ENCODE measurements around the gene PPP3CA. TPM values are rescaled to one million over a fixed set of nuclear protein-coding genes. Genes with fewer than 3 reads are reported as not detected.

PPP3CA gene
- total RNA-seq, 1 experiment from 2014 or later: 31.0 TPM

DNA sequence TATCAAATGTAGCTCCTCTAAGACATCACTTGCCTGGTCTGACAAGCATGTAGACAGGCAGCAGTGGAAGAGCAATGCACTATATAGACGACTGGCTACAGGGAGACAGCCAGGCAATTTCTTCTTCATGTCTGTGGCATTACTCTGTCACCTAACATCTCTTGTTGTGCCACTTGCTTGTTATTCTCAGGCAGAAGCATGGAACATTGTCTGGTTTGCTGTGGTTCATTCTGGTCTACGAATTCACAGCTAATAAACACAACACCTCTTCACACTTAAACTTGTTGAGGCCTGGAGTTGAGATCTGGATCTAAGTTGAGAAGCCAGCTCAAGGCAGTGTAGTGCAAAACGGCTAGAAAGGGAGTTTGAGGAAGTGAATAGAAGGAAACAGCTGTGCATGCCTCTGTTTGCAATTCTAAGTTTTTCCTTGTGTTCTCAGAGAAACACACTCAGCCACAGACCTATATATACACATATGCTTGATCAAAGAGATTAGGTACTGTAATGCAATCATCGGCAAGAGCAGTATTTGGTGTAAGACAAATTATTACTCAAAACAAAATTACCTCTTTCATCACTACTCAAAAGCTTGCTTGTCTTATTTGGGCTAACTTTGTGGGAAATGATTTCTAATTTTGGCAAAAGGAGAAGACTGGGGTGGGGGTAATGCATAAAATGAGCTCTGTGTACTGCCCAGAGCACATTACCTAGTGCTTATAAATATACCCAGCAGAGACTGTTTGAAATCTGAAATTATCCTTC is 243.8 kb downstream of the PPP3CA start:
- ChIA-PET CTCF (no interaction called here), POLR2A (interaction anchor here (0.7 to 0.9 kb wide), 2 partner anchors 26 to 243 kb away, joined by 3 to 5 read pairs; no protein-coding TSS in a partner anchor)
- no peak for TF ChIP-seq SIN3A (IDR thresholded peaks at IDR 0.05; ENCODE audit: borderline replicate concordance, insufficient read depth, low read depth, low read length)
- TF ChIP-seq, protein P1, sequence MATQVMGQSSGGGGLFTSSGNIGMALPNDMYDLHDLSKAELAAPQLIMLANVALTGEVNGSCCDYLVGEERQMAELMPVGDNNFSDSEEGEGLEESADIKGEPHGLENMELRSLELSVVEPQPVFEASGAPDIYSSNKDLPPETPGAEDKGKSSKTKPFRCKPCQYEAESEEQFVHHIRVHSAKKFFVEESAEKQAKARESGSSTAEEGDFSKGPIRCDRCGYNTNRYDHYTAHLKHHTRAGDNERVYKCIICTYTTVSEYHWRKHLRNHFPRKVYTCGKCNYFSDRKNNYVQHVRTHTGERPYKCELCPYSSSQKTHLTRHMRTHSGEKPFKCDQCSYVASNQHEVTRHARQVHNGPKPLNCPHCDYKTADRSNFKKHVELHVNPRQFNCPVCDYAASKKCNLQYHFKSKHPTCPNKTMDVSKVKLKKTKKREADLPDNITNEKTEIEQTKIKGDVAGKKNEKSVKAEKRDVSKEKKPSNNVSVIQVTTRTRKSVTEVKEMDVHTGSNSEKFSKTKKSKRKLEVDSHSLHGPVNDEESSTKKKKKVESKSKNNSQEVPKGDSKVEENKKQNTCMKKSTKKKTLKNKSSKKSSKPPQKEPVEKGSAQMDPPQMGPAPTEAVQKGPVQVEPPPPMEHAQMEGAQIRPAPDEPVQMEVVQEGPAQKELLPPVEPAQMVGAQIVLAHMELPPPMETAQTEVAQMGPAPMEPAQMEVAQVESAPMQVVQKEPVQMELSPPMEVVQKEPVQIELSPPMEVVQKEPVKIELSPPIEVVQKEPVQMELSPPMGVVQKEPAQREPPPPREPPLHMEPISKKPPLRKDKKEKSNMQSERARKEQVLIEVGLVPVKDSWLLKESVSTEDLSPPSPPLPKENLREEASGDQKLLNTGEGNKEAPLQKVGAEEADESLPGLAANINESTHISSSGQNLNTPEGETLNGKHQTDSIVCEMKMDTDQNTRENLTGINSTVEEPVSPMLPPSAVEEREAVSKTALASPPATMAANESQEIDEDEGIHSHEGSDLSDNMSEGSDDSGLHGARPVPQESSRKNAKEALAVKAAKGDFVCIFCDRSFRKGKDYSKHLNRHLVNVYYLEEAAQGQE (IDR thresholded peaks at IDR 0.05; ENCODE audit: insufficient read depth in 1 of 2, low read depth in 2 of 2, low read length in 1 of 2): no peak
- TF ChIP-seq, protein P2, sequence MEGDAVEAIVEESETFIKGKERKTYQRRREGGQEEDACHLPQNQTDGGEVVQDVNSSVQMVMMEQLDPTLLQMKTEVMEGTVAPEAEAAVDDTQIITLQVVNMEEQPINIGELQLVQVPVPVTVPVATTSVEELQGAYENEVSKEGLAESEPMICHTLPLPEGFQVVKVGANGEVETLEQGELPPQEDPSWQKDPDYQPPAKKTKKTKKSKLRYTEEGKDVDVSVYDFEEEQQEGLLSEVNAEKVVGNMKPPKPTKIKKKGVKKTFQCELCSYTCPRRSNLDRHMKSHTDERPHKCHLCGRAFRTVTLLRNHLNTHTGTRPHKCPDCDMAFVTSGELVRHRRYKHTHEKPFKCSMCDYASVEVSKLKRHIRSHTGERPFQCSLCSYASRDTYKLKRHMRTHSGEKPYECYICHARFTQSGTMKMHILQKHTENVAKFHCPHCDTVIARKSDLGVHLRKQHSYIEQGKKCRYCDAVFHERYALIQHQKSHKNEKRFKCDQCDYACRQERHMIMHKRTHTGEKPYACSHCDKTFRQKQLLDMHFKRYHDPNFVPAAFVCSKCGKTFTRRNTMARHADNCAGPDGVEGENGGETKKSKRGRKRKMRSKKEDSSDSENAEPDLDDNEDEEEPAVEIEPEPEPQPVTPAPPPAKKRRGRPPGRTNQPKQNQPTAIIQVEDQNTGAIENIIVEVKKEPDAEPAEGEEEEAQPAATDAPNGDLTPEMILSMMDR (IDR thresholded peaks at IDR 0.05): no peak
- in situ Hi-C loops (cut with HindIII; ENCODE audit: low pct_unique_long_range_greater_than_20kb, low sequenced_read_pairs) (no loop called here), intact Hi-C loops (cut with micrococcal nuclease; ENCODE audit: unreplicated experiment) (no loop called here)
- ATAC-seq (no peak), DNase-seq (ENCODE audit: low read depth, low spot score) (no peak)
- H3K27me3 ChIP-seq (ENCODE audit: control insufficient read depth, insufficient read depth, low read length): no peaks in the 10 kb centered on the region
- no peak overlapping the region for H3K4me3 ChIP-seq (ENCODE audit: low read depth in 2 of 2, low read length in 2 of 2)
- H3K27ac ChIP-seq (ENCODE audit: low read length): no peak overlapping the region
- H3K4me1 ChIP-seq (ENCODE audit: control insufficient read depth, insufficient read depth, low read length): no peaks in the 10 kb centered on the region
- BruUV-seq (replicated peaks): no TSS peak
- no peaks in the 10 kb centered on the region for H3K36me3 ChIP-seq (ENCODE audit: control insufficient read depth, insufficient read depth, low read length)
- no peaks in the 10 kb centered on the region for H3K9me3 ChIP-seq (ENCODE audit: control insufficient read depth, insufficient read depth, low read depth, low read length)

DNA sequence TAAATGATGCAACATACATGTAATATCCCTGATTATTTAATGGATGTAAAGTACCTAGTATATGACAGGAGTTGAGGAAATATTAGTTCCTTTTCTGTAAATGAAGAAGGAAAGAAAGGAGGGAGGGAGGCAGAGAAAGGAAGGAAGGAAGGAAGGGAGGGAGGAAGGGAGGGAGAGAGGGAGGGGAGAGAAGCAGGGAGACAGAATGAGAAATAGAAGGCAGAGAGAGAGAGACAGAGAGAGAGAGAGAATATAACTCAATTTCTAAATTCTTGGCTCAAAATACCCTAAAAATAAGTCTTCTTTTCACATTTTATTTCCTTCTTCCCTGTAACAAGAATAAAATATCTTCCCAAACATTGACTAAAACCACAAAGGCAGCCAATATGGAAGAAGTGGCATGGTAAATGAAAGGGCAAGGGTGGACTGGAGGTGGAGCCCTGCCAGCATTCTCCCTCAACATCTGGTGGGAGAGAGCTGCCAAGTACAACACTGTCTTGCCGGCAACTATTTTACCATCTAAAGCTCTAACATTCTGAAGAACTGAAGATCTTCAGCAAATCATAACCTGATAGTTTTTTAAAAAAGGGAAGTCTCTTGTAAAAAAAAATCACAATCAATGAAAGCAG is 245.1 kb downstream of the PPP3CA start:
- POLR2A ChIA-PET: no interaction called here
- ATAC-seq (no peak), DNase-seq (ENCODE audit: low read depth, low spot score) (no peak)
- Histone ChIP-seq H3K36me3 (ENCODE audit: control insufficient read depth, insufficient read depth, low read length) (no peaks in the 10 kb centered on the region), H3K4me1 (ENCODE audit: control insufficient read depth, insufficient read depth, low read length) (no peaks in the 10 kb centered on the region), H3K9me3 (ENCODE audit: control insufficient read depth, insufficient read depth, low read depth, low read length) (no peaks in the 10 kb centered on the region), H3K27ac (ENCODE audit: low read length) (no peak overlapping the region), H3K4me3 (ENCODE audit: low read depth in 2 of 2, low read length in 2 of 2) (no peak overlapping the region), H3K27me3 (ENCODE audit: control insufficient read depth, insufficient read depth, low read length) (no peaks in the 10 kb centered on the region)
- intact Hi-C loops (cut with micrococcal nuclease; ENCODE audit: unreplicated experiment): no loop called here
- CTCF ChIA-PET: no interaction called here
- BruUV-seq (replicated peaks): no TSS peak
- in situ Hi-C loops (cut with HindIII; ENCODE audit: low pct_unique_long_range_greater_than_20kb, low sequenced_read_pairs): no loop called here
- TF ChIP-seq, protein P1 (IDR thresholded peaks at IDR 0.05; ENCODE audit: insufficient read depth in 1 of 2, low read depth in 2 of 2, low read length in 1 of 2): no peak
- TF ChIP-seq TCF7L2 (IDR thresholded peaks at IDR 0.05; ENCODE audit: low read depth, low read length): no peak
- TF ChIP-seq POLR2AphosphoS5 (IDR thresholded peaks at IDR 0.05; ENCODE audit: low read depth, low read length): no peak
- no peak for TF ChIP-seq SIN3A (IDR thresholded peaks at IDR 0.05; ENCODE audit: borderline replicate concordance, insufficient read depth, low read depth, low read length)
- TF ChIP-seq, protein P2 (IDR thresholded peaks at IDR 0.05): no peak
